NCI-H1417 (cell line): ENCODE results near the gene PTPN6.
A peak's percentile ranks its signal among the peaks of the same experiment; 100 is the strongest.

ENCODE experiments used
- DNase-seq, 3 experiments: peaks; one replicate each; lab custom pipeline; 2025; lab: John Stamatoyannopoulos, UW

Gene PTPN6

GRCh38 chr12:6970096-6970527 lies 19.0 kb downstream of the PTPN6 start:
- DNase-seq = peak in 1 of 3 experiments; percentile 55

- DNase-seq = no peak
Measured at GRCh38 chr12:6974180-6974579, 23.0 kb downstream of the PTPN6 start.

DNA sequence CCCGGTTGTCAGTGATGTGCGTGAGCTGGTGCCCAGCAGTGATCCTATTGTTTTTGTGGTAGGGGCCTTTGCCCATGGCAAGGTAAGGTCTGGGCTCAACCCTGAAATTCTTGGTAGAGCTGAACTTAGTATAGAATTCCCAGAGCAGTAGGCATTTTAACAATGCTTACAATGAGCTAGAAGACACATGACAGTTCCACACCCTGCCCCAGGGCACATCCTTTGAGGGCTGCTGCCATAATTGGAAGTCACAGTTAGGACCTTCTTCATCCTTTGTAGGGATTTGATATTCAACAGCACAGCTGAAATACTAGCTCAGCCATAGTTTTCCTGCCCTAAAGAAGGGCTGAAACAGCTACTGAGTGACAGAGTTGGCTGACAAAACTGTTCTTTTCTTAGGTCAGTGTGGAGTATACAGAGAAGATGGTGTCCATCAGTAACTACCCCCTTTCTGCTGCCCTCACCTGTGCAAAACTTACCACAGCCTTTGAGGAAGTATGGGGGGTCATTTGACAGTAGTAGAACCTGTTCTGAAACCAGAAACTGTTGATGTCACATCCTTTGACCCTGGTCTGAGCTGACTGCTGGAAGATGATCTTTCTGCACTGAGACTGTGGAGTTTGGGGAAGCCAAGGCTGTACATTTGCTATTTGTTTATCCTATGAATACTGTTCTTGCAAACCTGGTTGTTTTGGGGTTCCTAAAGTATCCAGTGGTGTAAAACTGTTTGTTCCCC lies 24.3 kb downstream of the PTPN6 start:
- no peak for DNase-seq

DNA sequence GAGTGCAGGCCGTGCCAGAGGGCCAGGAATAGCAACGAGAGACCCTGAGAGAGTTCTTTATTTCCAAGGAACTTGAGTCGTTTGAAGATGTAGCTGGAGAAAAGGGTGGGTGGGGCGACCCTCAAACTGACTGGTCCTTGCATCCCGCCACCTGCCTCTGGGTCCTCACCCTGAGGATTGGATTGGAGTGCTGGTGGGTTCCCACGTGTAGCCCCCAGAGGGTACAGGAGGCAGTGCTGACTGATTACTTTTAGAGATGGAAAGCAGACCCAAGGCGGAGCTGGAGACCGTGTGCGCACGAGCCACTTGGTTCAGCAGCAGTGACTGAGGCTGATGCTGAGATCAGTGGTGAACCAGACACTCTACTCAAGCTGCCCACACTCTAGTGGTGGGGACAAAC lies 26.5 kb downstream of the PTPN6 start:
- DNase-seq = no peak

GRCh38 chr12:6978188-6978587 lies 27.0 kb downstream of the PTPN6 start:
- no peak for DNase-seq

GRCh38 chr12:6978611-6979011 lies 27.5 kb downstream of the PTPN6 start:
- no peak for DNase-seq

GRCh38 chr12:6979021-6979420 lies 27.9 kb downstream of the PTPN6 start:
- DNase-seq = no peak

GRCh38 chr12:6979453-6979852 lies 28.3 kb downstream of the PTPN6 start:
- DNase-seq = no peak

- DNase-seq = no peak
Measured at GRCh38 chr12:6980075-6980474, 28.9 kb downstream of the PTPN6 start.

- DNase-seq = no peak
Measured at GRCh38 chr12:6980740-6981139, 29.6 kb downstream of the PTPN6 start.

GRCh38 chr12:6981152-6982052 lies 30.2 kb downstream of the PTPN6 start:
- no peak for DNase-seq

- no peak for DNase-seq
Measured at GRCh38 chr12:6982532-6982931, 31.4 kb downstream of the PTPN6 start.

DNA sequence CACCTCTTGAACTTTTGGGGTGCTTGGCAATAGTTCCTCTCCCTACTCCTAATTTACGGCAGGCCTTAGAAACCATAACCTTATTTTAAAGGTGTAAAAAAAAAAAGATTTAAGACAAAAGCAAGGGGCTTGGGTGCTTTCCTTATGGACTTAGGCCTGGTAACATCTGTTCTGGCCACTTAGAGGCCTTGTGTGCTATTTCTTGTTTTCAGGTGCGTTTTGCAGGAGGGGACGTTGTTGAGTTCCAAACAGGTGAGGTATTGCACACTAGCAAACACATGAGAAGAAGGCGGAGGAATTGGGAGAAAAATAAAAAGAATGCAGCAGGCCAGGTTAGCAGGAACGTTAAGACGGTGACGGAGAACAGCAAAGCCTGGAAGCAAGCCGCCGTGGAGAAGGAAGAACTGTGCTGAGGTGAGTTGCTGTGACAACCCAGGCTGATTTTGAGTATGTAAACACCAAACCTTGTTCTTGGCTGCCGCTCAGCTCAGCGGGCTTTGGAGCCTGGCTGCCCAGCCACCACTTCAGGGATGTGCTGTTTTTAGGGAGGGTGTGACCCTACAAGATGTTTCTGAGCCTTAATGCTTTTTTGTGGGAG lies 36.9 kb downstream of the PTPN6 start:
- no peak for DNase-seq

DNA sequence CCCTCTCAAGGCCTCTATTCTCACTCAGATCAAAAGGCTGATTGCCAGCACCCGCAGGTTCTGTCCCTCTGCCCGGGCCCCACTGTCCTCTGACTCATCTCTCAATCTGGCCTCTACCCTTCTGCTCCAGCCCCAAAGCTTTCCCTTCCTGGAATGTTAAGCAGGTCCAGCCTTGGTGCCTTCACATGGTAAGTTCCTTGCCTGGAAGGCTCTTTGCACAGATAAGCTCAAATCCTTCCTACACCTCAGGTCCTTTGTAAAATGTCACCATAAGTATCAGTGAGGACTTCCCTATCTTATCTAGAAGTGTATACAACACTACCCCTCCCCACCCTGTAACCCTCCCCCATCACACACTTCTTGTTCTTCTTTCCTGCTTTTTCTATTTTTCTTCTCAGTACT lies 44.9 kb downstream of the PTPN6 start:
- no peak for DNase-seq

DNA sequence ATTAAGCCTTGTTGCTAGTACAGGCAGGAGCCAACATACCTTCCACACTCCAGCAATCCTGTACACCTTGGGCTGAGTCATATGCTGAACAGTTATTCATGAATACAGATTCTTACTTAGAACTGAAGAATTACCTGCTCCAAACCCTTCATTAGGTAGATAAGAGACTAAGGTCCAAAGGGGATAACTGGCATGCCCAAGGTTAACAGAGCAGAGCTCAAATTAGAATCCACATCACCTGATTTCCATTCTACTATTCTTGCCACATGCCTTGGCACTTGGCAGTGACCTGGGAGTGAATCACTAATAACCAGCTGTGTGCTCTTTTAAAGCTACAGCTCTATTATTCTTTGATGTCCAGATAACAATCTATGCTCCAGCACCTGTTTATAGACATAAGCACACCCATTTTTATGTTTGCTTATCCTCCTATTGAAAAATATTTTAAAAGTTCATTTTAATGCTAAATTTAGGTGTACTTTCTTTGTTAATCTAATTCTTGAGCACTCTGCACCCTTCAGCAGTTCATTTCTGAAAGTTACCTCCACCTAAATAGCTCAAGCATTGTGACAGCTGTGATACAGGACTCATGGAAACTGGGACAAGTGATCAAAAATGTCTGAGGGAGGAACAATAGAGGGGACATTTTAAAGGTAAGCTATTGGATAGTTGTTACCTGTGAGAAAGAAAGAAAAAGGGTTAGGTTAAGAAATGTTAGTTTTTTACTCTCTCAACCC lies 47.7 kb downstream of the PTPN6 start:
- no peak for DNase-seq

GRCh38 chr12:7001921-7002591 lies 50.9 kb downstream of the PTPN6 start:
- DNase-seq = no peak

GRCh38 chr12:7004287-7004803 lies 53.2 kb downstream of the PTPN6 start:
- DNase-seq = no peak

DNA sequence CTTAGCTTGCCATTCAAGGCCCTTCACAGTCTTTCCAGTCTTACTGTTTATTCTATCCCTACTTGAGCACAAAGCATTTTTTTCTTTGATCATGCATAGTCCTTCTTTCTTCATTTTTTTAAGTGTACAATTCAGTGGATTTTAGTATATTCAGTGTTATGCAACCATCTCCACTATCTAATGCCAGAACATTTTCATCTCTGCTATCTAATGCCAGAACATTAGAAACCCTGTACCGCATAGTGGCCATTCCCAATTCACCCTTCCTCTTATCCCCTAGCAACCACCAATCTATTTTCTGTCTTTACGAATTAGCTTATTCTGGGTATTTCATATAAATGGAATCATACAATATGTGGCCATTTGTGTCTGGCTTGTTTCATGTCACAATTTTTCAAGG lies 53.7 kb downstream of the PTPN6 start:
- no peak for DNase-seq

GRCh38 chr12:7005311-7005710 lies 54.2 kb downstream of the PTPN6 start:
- DNase-seq = no peak

GRCh38 chr12:7006639-7007038 lies 55.5 kb downstream of the PTPN6 start:
- no peak for DNase-seq

DNA sequence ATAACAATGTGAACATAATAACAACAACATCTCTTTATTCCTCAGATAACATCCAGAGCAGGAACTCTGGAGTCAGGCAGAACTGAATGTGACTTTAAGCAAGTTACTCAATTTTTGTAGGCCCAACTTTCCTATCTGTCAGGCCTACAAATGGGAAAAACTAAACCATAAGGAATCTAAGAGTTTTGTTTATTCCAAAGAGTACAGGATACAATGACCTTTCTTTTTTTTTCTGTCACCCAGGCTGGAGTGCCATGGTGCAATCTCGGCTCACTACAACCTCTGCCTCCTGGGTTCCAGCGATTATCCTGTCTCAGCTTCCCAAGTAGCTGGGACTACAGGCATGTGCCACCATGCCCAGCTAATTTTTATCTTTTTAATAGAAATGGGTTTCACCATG lies 57.7 kb downstream of the PTPN6 start:
- DNase-seq = no peak
